Medulla oblongata (tissue), 1 donor: ENCODE results near the gene RBCK1.

Source experiments
- DNase-seq: peaks from one replicate; pipeline ENCODE4 v3.0.0-alpha.2; 2015; ENCODE audit errors: extremely low spot score

Gene RBCK1

GRCh38 chr20:418858-419365 lies 10.8 kb downstream of the RBCK1 start:
- no peak for DNase-seq

- DNase-seq = no peak
Observed at GRCh38 chr20:419556-420165, 11.6 kb downstream of the RBCK1 start.

GRCh38 chr20:420166-420620 lies 12.1 kb downstream of the RBCK1 start:
- DNase-seq = no peak

DNA sequence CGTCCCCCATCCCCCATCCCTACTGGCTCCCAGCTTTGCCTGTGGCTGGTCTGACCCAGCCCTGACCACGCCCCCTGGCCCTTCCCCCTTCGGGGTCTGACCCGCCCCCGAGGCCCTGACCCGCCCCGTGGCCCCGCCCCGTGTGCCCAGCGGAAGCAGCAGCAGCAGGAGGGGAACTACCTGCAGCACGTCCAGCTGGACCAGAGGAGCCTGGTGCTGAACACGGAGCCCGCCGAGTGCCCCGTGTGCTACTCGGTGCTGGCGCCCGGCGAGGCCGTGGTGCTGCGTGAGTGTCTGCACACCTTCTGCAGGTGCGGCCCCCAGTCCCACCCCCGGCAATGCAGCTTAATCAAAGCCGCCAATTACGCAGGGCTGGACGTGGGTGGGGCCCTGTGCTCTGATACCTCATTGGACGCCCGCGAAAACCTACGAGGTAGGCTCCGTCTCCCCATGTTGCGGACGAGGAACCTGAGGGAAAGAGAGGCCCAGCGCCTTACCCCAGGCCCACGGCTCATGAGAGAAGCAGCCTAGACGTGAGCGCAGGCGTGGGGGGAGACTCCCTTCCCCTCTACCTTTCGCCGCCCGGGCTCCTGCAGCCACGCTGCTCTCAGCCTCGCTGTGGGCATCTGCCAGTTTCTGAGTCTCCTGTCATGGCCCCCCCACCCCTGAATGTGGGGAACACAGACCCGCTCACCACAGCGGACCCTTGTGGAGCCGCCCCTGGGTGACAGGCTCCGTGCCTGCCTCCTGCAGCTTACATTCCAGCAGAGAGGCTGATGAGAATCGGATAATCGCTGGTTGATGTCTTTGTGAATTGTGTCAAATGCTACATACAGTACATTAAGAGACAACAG lies 12.8 kb downstream of the RBCK1 start:
- DNase-seq = no peak

- no peak for DNase-seq
Observed at GRCh38 chr20:421685-422250, 13.7 kb downstream of the RBCK1 start.

DNA sequence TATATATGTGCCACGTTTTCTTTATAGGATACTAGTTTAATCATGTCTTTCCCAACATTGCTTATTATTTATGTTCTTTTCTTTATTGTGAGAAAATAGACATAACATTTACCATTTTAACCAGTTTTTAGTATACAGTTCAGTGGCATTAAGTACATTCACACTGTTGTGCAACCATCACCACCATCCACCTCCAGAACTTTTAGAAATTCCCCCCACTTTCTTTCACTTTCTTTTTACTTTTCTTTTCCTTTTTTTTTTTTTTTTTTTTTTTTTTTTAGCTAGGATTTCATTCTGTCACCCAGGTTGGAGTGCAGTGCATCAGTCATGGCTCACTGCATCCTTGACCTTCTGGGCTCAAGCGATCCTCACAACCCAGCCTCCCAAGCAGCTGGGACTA lies 18.5 kb downstream of the RBCK1 start:
- DNase-seq = no peak

DNA sequence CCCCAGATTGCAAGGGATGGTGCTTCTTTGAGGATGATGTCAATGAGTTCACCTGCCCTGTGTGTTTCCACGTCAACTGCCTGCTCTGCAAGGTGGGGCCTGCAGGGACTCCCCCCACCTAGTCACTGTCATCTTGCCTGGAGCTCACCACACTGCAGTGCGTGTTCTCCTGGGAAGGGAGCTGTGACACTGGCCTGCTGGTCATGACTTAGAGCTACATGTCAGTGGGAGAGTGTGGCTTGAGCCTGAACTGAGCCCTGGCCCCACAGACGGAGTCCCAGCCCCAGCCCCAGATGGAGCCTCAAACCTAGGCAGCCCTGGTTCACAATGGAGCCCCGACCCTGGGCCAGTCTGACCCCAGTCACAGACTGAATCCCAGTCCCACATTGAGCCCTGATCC lies 19.3 kb downstream of the RBCK1 start:
- DNase-seq = no peak

GRCh38 chr20:427849-428657 lies 20.0 kb downstream of the RBCK1 start:
- no peak for DNase-seq

DNA sequence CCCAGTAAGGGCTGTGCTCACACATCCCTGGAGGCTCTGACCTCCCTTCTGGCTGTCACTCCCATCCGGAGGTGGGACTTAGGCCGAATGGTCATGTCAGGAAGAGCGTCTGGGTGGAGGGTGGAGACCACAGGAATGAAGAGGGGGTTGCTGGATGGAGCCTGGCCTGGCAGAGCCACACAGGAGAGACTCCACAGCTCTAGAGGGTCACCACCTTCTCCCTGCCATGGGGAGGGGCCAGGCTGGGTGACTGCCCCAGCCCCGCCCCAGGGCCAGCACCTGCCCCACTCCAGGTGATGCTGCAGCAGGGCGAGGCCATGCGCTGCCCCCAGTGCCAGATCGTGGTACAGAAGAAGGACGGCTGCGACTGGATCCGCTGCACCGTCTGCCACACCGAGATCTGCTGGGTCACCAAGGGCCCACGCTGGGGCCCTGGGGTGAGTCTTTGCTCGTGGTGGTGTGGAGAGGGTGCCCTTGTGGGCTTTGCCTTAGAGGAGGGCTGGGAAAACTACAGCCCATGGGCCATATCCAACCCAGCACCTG lies 20.6 kb downstream of the RBCK1 start:
- no peak for DNase-seq

DNA sequence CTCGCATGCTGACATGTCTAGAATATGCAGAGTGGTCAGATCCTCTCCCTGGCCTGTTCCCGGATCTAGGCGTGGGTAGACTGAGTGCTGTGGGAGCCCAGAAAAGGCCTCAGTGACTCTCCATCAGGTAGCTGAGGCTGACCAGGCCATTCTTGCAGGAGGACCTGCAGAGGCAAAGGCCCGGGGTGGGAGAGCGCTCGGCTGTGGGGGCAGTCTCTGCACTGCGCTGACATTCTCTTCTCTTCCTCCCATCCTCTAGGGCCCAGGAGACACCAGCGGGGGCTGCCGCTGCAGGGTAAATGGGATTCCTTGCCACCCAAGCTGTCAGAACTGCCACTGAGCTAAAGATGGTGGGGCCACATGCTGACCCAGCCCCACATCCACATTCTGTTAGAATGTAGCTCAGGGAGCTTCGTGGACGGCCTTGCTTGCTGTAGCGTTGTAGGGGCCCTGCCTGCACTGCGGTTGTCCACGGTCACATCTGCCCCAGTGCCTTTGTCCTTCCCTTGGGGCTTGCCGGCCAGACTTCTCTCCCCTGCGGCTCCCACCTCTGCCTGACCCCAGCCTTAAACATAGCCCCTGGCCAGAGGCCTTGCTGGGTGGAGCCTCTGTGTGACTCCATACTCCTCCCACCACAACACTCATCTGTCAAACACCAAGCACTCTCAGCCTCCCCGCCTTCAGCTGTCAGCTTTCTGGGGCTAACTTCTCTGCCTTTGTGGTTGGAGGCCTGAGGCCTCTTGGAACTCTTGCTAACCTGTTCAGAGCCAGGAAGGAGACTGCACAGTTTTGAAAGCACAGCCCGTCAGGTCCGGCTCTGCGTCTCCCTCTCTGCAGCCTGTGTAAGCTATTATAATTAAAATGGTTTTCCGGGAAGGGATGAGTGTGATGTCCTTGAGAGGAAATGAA lies 22.2 kb downstream of the RBCK1 start:
- no peak for DNase-seq

DNA sequence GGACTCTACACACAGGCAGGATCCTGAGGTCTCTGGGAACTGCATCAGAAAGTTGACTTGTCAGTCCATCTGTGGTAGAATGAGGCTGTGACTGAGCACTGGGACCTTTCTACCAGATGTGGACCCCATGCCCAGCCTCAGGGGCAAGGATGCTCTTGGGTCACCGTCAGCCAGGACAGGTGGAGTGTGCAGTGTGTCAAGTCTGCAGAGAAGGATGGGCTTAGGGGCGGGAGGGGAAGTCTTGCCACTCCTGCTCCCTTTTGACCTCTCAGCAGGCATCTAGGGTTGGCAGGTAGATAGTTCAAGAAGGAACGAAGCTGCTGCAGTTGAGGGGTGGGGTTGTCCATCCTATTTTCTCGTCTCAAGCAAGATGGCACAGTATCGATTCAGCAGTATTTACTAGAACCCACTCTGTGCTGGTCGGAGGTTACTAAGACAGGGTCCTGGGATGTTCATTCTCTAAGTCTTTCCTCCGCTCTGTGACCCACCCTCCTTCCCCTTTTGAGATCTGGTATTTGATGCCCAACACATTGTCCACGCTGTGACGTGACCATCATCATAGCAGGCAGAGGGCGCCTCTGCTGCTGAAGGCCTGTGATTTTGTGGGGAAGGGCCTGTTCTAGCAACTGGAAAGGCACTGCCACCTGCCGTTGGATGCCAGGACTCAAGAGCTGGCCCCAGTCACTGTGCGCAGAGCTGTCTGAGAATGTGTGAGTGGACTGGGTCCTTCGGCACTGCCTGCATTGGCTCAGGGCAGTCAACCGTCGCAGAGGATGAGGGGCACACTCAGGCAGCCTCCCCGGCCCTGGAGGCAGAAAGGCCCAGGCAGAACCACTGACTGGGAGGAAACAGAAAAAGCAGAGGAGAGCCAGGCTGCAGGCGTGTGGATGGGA lies 23.2 kb downstream of the RBCK1 start:
- DNase-seq = peak; percentile 89

DNA sequence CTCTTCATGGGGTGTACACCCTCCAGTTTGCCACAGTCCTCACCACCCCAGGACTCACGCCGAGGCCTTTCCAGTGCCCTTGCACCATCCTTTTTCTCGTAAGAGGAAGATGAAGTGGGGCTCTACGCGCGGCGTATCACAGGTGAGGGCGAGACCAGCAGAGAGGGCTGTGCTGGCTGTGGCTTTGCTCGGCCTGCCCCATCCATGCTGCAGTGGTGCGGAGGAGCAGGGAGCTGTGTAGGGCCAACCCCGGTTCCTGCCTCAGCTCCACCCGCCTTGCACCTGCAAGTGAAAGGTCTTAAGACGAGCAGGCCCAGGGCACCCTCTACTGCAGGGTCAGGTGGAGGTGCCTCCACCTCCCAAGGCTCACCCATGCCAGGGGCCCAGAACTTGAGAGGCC lies 24.1 kb downstream of the RBCK1 start:
- DNase-seq = no peak

GRCh38 chr20:432677-433299 lies 24.7 kb downstream of the RBCK1 start:
- DNase-seq = no peak

- no peak for DNase-seq
Observed at GRCh38 chr20:433300-433975, 25.3 kb downstream of the RBCK1 start.

DNA sequence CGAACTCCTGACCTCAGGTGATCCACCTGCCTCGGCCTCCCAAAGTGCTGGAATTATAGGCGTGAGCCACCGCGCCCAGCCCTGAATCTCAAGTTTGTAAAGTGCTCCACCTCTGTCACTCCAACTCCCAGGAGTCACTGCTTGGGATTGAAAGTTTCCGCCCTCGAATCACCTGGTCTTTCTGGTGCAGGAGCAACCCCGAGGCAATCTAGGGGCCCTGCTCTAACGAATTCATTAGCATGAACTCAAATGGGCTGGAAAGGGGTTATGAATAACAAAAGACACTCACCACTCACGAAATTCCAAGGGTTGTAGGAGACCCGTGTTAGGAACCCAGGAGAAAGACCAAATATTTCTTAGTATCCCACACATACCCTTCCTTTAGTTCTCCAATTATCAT lies 26.1 kb downstream of the RBCK1 start:
- no peak for DNase-seq

- no peak for DNase-seq
Observed at GRCh38 chr20:434661-435419, 26.7 kb downstream of the RBCK1 start.

DNA sequence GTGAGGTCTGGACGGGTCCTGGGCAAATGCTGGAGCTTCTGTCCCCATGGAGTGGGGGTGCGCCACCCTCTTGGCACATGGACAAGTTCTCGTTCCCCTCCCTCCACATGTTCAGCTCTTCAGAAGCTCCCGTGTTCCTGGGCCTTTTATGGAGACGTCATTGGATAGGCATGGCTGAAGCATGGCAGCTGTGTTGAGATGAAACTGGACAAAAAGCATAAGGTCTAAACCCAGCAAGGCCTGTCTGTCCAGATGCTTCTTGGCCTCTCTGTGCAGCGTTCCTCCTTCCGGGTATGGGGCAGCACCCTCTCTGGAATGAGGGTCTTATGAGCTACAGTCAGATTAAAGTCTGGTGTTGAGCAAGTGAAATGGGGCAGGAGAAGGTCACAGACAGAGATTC lies 27.5 kb downstream of the RBCK1 start:
- no peak for DNase-seq

DNA sequence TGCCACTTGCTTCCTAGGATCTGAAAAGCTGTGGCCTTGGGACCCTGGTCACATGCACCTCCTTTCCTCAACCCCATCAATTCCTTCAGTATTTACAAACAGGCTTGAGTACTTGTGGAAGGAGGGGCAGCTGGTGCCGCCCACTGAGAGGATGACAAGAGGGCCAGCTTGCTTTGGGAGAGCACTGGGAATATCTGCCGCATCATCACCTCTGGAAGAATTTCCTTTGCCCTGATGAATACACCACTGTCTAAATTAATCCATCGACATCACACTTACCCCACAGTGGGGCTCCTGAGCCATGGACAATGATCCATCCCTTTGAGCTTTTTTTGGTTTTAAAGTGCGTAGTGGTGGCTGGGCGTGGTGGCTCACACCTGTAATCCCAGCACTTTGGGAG lies 28.4 kb downstream of the RBCK1 start:
- DNase-seq = no peak
